Measurements from ENCODE around the gene GORASP1.
A peak's percentile ranks its signal among the peaks of the same experiment; 100 is the strongest.

GRCh38 chr3:39086144-39086543 lies 21.3 kb downstream of the GORASP1 start:
- peak in 1 of 11 experiments; percentile 18 for TF ChIP-seq CTCF (IDR thresholded peaks at IDR 0.05 in 8 of 11, conservative IDR thresholded peaks at IDR 0.05 in 3 of 11)
- no peak for TF ChIP-seq POLR2A (IDR thresholded peaks at IDR 0.05)

Measured in spleen (tissue), 7 donors.